Fibroblast of skin of back (primary cell): Measurements from ENCODE around the gene CRYGS.
"Not testable (repeated sequence)": the region's sequence is repeated elsewhere in the genome, so short reads cannot be mapped to it uniquely, and the experiment has no call there.

Experiments
- DNase-seq: peaks from one replicate; pipeline ENCODE4 v3.0.0-alpha.2; 2013

CRYGS gene

DNA sequence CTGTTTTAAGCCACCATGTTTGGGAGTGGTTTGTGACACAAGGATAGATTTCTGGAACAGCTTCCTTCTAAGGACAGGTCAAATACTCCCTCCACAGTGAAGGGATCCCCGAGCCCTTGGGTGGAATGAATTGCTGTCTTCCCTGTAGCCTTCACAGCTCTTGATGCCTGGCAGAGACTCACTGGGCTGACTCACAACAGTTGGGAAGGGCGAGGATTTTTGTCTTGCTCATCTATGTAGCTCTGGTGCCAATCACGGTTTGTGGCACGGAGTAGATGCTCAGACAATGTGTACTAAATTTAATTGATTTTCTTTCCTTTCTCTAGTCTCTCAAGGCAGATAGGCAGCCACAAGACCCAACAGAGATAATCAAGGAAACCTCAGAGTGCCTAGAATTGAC, 27.0 kb downstream of the CRYGS start:
- no peak for DNase-seq

- DNase-seq, result no peak
Measured at GRCh38 chr3:186516646-186517045, 27.5 kb downstream of the CRYGS start.

- no peak for DNase-seq
Measured at GRCh38 chr3:186515125-186515524, 29.1 kb downstream of the CRYGS start.

GRCh38 chr3:186514296-186515002, 29.7 kb downstream of the CRYGS start:
- no peak for DNase-seq

DNA sequence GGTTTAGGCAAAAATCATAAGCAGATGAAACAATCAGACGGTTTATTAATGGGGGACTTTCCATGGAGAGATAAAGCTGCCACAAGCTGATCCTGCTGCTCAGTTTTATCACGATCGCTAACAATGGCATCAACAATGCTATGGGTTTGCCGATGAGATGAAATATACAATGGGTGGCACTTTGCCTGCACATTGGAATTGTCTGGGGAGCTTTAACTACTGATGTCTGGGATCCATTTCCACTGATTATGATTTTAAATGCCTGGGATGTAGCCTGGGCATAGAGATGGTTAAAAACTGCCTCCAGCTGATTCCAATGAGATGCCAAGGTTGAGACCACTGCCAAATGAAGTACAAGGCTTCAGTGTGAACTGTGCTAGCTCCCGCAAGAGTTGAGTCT, 30.8 kb downstream of the CRYGS start:
- no peak for DNase-seq

- no peak for DNase-seq
Measured at GRCh38 chr3:186512570-186513302, 31.4 kb downstream of the CRYGS start.

DNA sequence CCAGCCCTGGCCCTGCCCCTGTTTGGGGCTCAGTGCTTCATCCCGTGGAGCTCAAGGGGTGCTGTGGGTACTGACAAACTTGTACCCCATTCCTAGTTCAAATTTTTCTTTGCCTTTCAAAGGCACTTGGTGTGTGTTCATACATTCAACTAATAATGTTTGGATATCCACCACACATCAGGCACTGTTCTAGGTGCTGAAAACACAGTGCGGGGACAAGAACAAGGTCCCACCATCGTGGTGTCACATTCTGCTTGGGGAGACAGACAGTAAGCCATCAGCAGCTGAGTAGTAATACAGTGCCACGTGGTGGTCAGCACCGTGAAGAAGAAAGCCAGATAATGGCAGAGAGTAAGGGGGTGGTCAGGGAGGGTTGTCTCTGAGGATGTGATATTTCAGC, 32.5 kb downstream of the CRYGS start:
- DNase-seq, result no peak

DNA sequence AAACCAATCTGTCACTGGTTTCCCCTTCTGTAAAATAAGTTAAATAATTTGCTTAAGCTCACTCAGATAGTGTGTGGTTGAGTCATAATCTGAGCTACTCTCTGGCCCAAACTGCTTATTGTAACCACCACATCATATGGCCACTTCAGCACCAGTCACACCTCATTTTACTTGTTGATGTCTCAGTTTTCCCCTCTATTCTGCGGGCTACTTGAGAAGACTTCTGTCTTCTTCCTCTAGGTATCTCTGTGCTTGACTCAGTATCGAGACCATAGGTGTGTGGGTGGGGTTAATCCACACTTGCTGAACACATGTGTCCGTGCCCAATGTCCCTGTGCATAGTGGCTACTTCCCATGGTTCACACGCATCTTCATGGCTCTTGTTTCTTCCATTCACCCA, 32.9 kb downstream of the CRYGS start:
- no peak for DNase-seq

DNA sequence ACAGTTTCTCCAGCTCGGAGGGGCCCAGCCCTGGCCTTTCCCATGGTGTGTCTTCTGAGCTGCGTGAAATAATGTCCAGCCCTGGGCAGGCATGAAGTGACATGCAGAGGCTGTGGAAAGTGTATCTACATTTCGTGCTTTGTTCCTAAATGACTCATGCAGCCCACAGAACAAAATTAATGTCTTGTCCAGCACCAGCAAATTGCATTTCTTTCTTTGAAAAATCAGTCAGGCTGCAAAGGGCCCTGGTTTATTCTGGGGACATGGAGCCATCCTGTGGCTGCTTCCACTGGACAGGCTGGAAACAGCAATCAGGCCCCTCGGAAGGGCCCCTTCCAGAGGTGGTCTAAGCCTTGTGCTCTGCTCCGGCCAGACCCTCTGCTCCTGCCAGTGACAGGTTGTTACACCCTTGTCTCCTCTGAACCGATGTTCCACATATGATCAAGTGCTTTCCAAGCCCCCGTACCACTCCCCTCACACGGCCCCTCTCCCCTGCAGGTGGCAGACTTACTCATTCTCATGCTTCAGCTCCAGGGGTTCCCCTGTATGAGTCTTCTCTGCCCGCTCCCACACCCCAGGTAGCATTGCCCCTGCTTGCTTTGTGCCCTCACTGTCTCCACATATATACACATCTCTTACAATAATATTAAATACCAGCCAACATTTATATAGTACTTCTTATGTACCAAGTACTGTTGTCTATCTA, 33.7 kb downstream of the CRYGS start:
- DNase-seq, result no peak

GRCh38 chr3:186509423-186509822, 34.8 kb downstream of the CRYGS start:
- no peak for DNase-seq

- DNase-seq, result no peak
Measured at GRCh38 chr3:186506857-186507256, 37.3 kb downstream of the CRYGS start.

GRCh38 chr3:186506191-186506739, 37.9 kb downstream of the CRYGS start:
- no peak for DNase-seq

DNA sequence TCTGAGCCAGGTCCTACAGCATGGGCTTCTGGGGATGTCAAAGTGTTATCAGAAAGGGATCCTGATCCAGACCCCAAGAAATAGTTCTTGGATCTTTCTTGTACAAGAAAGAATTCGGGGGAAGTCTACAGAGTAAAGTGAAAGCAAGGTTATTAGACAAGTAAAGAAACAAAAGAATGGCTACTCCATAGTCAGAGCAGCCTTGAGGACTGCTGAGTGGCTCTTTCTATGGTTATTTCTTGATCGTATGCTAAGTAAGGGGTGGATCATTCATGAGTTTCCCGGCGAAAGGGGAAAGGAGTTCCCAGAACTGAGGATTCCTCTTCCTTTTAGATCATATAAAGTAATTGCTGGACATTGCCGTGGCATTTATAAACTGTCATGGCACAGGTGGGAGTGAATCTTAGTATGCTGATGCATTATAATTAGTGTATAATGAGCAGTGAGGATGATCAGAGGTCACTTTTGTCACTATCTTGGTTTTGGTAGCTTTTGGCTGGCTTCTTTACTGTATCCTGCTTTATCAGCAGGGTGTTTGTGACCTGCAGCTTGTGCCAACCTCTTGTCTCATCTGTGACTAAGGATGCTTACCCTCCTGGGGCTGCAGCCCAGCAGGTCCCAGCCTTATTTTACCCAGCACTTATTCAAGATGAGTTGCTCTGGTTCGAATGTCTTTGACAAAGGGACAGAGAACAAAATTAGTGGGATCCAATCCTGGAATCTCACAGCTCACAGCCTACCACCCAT, 41.0 kb downstream of the CRYGS start:
- no peak for DNase-seq

GRCh38 chr3:186502138-186502948, 41.8 kb downstream of the CRYGS start:
- no peak for DNase-seq

- not testable (repeated sequence) for DNase-seq
Measured at GRCh38 chr3:186499949-186500348, 44.2 kb downstream of the CRYGS start.

DNA sequence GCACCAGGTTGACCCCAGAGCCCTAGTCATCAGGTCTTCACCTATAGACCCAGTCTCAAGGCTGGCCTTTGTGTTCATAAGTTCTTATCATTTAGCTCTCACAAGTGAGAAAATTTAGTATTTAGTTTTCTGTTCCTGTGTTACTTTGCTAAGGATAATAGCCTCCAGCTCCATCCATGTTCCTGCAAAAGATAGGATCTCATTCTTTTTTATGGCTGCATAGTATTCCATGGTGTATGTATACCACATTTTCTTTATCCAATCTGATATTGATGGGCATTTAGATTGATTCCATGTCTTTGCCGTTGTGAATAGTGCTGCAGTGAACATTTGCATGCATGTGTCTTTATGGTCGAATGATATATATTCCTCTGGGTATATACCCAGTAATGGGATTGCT, 46.2 kb downstream of the CRYGS start:
- not testable (repeated sequence) for DNase-seq

DNA sequence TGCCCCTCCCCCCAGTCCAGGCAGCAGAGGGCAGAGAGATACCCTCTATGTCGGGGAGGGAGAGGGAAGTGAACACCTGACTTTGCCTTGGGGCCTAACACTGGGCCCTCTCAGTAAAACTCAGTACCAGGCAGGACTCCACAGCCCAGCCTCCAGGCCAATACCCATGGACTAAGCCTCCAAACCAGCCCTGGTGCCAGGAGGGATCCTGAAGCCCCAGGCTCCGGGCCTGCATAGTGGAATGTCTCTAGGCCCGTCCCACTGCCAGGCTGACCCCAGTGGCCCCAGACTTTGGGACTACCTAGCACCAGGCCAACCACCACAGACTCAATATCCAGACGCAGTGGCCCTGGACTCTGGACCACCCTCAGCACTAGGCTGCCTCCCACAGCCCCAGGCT, 46.6 kb downstream of the CRYGS start:
- no peak for DNase-seq

DNA sequence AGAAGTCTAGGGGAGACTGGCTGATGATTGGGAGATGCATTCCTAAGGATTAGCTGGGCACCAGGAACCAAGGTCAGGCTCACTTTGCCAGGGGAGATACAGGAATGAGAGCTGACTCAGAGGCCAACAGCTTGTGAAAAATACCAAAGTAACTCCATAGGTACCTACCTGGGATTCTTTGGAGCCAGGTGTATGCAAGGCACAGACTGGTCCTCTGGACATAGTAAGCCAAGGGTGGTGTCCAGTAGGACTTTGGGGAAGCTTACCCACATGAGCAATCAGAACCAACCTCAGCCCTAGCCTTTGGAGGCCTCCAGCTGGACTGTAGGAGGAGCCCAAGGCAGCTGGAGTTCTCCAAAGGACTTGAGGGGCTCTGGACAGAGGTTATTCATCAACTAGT, 47.5 kb downstream of the CRYGS start:
- no peak for DNase-seq

- DNase-seq, result no peak
Measured at GRCh38 chr3:186496016-186496415, 48.2 kb downstream of the CRYGS start.

GRCh38 chr3:186493525-186494255, 50.5 kb downstream of the CRYGS start:
- no peak for DNase-seq

DNA sequence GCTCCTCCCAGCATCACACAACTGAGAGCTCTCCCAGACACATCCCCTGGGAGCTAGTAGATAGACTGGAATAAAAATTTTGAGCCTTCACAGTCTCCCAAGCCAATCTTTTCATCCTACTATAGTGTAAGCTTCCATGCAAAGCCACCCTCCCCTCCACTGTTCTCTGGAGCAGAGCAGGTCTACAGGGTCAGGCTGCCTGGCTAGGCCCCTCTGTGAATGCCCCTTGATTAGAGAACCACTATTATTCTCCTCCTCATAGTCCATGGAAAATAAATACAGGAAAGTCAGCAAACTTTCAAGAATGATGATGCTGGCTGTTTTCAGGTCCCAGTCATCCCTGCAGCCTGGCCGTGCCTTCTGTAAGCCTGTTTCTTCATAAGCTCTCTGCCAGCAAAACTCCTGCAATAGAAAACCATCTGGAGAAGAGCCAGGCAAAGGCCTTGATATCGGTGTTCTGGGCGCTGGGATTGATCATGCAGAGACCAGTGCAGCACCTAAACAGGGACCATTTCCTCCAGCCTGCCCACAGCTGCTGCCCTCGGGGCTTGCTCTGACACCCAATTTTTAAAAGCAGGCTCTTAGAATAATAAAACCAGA, 51.7 kb downstream of the CRYGS start:
- no peak for DNase-seq
